Fibroblast of villous mesenchyme (primary cell): Measurements from ENCODE around the gene CYP4F8. TPM values are rescaled to one million over a fixed set of nuclear protein-coding genes. Genes with fewer than 3 reads are reported as not detected.

Source experiments
- DNase-seq: peaks from one replicate; pipeline ENCODE4 v3.0.0-alpha.2; 2010; ENCODE audit warnings: low read depth
- H3K4me3 ChIP-seq: 2 replicates; pipeline ENCODE4 v1.5.1; 2011; ENCODE audit warnings: low read depth, mild to moderate bottlenecking, low read length
- CTCF ChIP-seq: IDR thresholded peaks from 2 replicates; pipeline ENCODE4 v1.5.1; 2012; ENCODE audit warnings: low read depth, mild to moderate bottlenecking, low read length; ENCODE audit not compliant: insufficient read depth
- total RNA-seq: library from RNA; depleted of rRNA; stranded (reverse); fragments of >200 nt; gene quantifications from 2 replicates; pipeline ENCODE4 v1.2.3, GENCODE V29; 2012

The CYP4F8 gene
- total RNA-seq, 1 donor = not detected

- no peak for DNase-seq
- TF ChIP-seq CTCF = no peak
- no peak overlapping the region for H3K4me3 ChIP-seq
Measured at GRCh38 chr19:15639596-15639995, 24.6 kb downstream of the CYP4F8 start.

GRCh38 chr19:15640294-15640903 is 25.4 kb downstream of the CYP4F8 start, which contains the start of gene CYP4F3:
TSS of gene CYP4F3 (plus strand) at chr19:15640897. CDS start at chr19:15641416, 519 bp downstream.
- DNase-seq = no peak
- no peak within 1 kb of the TSS for H3K4me3 ChIP-seq
- TF ChIP-seq CTCF = no peak

GRCh38 chr19:15640904-15641597 is 26.0 kb downstream of the CYP4F8 start:
- DNase-seq = no peak
- no peak for TF ChIP-seq CTCF
- H3K4me3 ChIP-seq = no peak overlapping the region

GRCh38 chr19:15641901-15642491 is 27.0 kb downstream of the CYP4F8 start:
- H3K4me3 ChIP-seq = no peak overlapping the region
- DNase-seq = no peak
- no peak for TF ChIP-seq CTCF

GRCh38 chr19:15642807-15643206 is 27.8 kb downstream of the CYP4F8 start:
- no peak for TF ChIP-seq CTCF

GRCh38 chr19:15643387-15643786 is 28.4 kb downstream of the CYP4F8 start:
- DNase-seq = no peak
- TF ChIP-seq CTCF = no peak
- no peak overlapping the region for H3K4me3 ChIP-seq

More at GRCh38 chr19:15642807-15643206, 27.8 kb downstream of the CYP4F8 start:
- DNase-seq = no peak
- H3K4me3 ChIP-seq = no peak overlapping the region
